ENCODE measurements around the gene GARIN5A.
A peak's percentile ranks its signal among the peaks of the same experiment; 100 is the strongest.

The GARIN5A gene

DNA sequence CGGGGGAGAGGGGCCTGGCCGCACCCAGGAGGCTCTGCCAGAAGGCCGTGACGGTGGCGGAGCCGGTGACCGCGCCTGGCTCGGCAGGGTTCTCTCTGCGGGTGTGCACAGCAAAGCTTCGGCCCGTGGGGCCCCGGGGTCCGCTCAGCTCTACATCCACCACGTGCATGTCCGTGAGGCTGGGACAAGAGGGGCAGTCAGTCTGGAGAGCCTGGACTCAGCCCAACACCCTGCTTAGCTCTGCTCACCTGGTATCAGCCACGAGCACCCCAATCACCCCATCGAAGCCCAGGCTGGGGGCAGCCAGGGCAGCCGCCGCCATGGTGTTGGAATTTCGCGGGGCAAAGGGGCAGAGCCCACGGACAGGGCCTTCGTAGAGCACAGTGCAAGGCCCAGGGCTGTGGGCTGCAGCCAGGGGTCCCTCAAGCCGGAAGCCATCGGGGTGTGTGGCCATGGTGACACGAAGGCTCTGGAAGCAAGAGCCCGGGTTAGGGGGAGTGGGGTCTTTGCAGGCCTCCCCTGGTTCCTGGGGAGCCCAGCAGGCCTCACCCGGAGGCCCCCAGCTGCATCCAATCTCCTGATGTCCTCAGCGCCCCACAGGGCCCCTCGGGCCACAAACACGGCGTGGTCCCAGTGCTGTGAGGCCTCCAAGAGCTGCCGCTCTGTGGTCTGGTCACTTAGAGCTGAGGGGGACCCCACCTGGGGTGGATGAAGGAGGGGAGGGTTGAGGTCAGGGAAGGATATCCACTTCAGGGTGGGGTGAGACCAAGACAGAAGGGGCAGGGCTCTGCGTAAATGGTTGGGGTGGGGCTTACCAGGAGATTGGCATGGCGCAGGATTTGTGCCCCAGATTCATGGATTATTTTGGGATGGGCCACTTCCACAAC, 35.7 kb upstream of the GARIN5A start:
- TF ChIP-seq, protein P1, sequence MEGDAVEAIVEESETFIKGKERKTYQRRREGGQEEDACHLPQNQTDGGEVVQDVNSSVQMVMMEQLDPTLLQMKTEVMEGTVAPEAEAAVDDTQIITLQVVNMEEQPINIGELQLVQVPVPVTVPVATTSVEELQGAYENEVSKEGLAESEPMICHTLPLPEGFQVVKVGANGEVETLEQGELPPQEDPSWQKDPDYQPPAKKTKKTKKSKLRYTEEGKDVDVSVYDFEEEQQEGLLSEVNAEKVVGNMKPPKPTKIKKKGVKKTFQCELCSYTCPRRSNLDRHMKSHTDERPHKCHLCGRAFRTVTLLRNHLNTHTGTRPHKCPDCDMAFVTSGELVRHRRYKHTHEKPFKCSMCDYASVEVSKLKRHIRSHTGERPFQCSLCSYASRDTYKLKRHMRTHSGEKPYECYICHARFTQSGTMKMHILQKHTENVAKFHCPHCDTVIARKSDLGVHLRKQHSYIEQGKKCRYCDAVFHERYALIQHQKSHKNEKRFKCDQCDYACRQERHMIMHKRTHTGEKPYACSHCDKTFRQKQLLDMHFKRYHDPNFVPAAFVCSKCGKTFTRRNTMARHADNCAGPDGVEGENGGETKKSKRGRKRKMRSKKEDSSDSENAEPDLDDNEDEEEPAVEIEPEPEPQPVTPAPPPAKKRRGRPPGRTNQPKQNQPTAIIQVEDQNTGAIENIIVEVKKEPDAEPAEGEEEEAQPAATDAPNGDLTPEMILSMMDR (conservative IDR thresholded peaks at IDR 0.05; ENCODE audit: control insufficient read depth, insufficient read depth, low read depth, low read length), result no peak
- no peak for DNase-seq (ENCODE audit: low read depth)
- H3K4me3 ChIP-seq (ENCODE audit: control insufficient read depth, low read depth, low read length), result no peak overlapping the region

DNA sequence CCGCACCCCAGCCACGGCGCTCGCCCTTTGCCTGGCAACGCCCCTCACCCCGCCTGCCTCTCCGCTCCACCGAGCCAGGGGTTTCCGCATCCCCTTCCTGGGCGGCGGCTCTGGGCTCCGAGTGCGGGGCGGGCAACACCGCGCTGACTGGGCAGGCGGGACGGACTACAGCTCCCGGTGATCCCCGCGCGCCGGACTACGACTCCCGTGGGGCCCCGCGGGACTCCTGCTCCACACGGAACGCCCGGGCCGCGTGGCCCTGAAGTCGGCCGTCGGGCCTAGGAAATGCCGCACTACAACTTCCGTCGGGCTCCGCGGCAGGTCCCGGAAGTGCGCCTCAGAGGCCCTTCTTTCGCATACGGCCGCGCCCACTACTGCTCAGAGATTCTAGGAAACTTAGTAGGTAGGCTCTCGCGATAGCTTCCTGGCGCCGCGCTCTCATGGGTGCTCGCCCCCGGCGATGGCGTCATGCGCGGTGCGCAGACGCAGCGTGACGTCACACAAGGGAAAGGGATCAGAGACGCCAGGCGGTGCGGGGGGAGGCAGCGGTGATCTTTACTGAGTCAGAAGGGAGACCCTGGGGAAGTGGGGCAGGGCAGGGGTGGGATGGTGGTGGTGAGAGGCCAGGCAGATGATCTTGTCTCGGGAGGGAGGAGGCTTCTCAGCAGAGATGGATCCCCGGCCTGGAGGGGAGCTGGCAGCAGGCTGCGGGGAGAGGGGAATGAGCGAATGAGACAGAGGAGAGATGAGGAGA, 34.6 kb upstream of the GARIN5A start, which contains the start of gene JOSD2:
Gene JOSD2 (minus strand): TSS at position 123 of the 754 bp plus-strand sequence. CDS start 760 bp downstream, outside the sequence.
- TF ChIP-seq, protein P1 (conservative IDR thresholded peaks at IDR 0.05; ENCODE audit: control insufficient read depth, insufficient read depth, low read depth, low read length), result no peak
- DNase-seq (ENCODE audit: low read depth), result peak; percentile 99
- H3K4me3 ChIP-seq (ENCODE audit: control insufficient read depth, low read depth, low read length), result peak within 1 kb of the TSS; percentile 82

DNA sequence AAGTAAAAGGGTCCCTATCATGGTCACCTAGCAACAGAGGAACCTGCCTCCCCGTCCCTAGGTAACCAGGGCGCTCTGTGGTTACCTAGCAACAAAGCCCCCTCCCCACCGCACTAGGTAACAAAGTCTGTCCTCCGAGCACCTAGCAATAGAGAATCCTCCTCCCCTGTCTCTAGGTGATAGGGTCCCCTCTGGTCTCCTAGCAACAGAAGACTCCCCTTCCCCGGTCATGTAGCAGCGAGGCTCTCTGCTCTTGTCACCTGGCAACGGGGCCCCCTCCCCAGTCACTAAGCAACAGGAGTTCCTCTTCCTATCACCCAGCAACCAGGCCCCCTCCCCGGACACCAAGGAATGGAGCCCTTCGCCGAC, 34.0 kb upstream of the GARIN5A start:
- no peak for DNase-seq (ENCODE audit: low read depth)
- H3K4me3 ChIP-seq (ENCODE audit: control insufficient read depth, low read depth, low read length), result peak overlapping the region; percentile 82
- TF ChIP-seq, protein P1 (conservative IDR thresholded peaks at IDR 0.05; ENCODE audit: control insufficient read depth, insufficient read depth, low read depth, low read length), result no peak

DNA sequence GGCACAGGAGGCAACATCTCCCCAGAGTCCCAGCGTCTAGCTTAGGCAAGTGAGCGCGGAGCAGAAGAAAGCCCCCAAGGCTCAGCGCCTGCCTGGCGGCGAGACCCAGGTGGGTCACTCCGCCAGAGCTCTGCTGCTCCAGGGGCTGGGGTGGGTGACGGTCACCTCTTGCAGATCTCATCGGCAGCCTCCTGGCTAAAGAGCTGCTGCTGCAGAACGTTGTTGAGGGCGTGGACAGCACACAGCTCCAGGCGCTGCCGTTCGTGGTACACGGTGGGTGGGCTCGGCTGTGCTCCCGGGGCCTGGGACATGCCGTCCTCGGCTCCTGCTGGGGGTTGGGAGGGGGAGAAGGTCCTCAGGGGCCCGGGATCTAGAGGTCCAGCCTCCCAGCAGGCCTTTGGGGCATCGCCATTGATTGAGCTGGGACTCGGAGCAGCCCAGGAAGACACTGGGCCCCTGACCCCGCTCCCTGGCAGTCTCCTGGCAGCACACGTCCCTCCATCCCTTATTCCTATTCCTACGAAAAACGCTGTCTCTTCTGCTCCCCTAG, 33.5 kb upstream of the GARIN5A start:
- DNase-seq (ENCODE audit: low read depth), result peak; percentile 16
- peak overlapping the region; percentile 82 for H3K4me3 ChIP-seq (ENCODE audit: control insufficient read depth, low read depth, low read length)
- TF ChIP-seq, protein P1 (conservative IDR thresholded peaks at IDR 0.05; ENCODE audit: control insufficient read depth, insufficient read depth, low read depth, low read length), result no peak

DNA sequence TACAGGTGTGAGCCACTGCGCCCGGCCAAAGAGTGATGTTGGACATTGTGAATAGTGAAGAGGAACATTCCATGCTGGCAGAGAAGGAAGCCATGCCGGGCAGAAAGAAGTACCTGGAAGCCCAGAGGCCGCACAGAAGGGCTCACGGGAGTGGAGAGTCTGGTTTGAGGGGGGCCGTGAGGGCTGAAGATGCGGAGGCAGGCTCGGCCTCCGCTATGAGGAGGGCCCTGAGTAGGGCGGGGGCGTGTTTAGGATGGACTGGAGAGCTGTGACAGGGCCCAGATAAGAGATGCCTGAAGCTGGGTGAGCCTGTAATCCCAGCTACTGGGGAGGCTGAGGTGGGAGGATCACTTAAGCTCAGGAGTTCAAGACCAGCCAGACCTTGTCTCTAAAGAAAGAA, 32.7 kb upstream of the GARIN5A start:
- H3K4me3 ChIP-seq (ENCODE audit: control insufficient read depth, low read depth, low read length), result no peak overlapping the region
- no peak for DNase-seq (ENCODE audit: low read depth)

DNA sequence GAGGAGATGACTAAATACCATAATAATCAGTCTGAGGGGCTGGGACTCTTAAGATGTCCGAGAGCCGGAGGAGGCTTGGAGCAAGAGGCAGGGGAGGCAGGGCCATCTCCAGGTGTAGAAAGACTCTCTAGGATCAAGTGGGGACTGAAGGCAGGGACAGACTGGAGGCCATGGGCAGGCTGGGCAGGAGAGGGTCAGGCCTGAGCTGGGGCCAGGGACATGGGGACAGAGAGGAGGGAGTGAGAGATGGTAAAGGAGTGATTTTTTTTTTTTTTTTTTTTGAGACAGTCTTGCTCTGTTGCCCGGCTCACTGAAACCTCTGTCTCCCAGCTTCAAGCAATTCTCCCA, 32.2 kb upstream of the GARIN5A start:
- TF ChIP-seq, protein P1 (conservative IDR thresholded peaks at IDR 0.05; ENCODE audit: control insufficient read depth, insufficient read depth, low read depth, low read length), result no peak
- H3K4me3 ChIP-seq (ENCODE audit: control insufficient read depth, low read depth, low read length), result no peak overlapping the region
- DNase-seq (ENCODE audit: low read depth), result no peak

More for the DNA sequence above, 32.7 kb upstream of the GARIN5A start:
- TF ChIP-seq, protein P1 (conservative IDR thresholded peaks at IDR 0.05; ENCODE audit: control insufficient read depth, insufficient read depth, low read depth, low read length), result no peak
